Activated CD4-positive, alpha-beta T cell treated with anti-CD3 and anti-CD28 coated beads, Interleukin-2, amount 10 ng/mL, durations not matched to agents 7 days and 5 days (primary cell): ENCODE results near the gene HCAR1. TPM values are rescaled to one million over a fixed set of nuclear protein-coding genes. Genes with fewer than 3 reads are reported as not detected.
"Not testable (repeated sequence)": the region's sequence is repeated elsewhere in the genome, so short reads cannot be mapped to it uniquely, and the experiment has no call there.

Experiments used
- CTCF ChIA-PET: fragments of 350-600 bp; sonication (Branson Sonifier 250); formaldehyde crosslinking; loops from one replicate; lab custom pipeline; 2021; ENCODE audit warnings: antibody characterized with exemption; lab: Charles Lee
- POLR2A ChIA-PET: fragments of 350-600 bp; sonication (Branson Sonifier 250); formaldehyde crosslinking; loops from one replicate; lab custom pipeline; 2021; ENCODE audit warnings: antibody characterized with exemption; lab: Charles Lee
- DNase-seq: peaks from one replicate; pipeline ENCODE4 v3.0.0-alpha.2; 2020
- H3K27ac Mint-ChIP-seq: one replicate; pipeline ENCODE4 v1.8.0; 2021; ENCODE audit warnings: mild to moderate bottlenecking, moderate library complexity, mixed read lengths
- H3K27me3 Mint-ChIP-seq: one replicate; pipeline ENCODE4 v1.8.0; 2021; ENCODE audit warnings: mixed read lengths
- H3K36me3 Mint-ChIP-seq: one replicate; pipeline ENCODE4 v1.8.0; 2021; ENCODE audit warnings: low read depth, mixed read lengths
- H3K4me1 Mint-ChIP-seq: one replicate; pipeline ENCODE4 v1.8.0; 2021; ENCODE audit warnings: mixed read lengths
- H3K4me3 Mint-ChIP-seq: one replicate; pipeline ENCODE4 v1.8.0; 2021; ENCODE audit warnings: mild to moderate bottlenecking, moderate library complexity, mixed read lengths
- H3K9me3 Mint-ChIP-seq: one replicate; pipeline ENCODE4 v1.8.0; 2021; ENCODE audit warnings: mixed read lengths
- total RNA-seq, 2 experiments: library from RNA; stranded (reverse); gene quantifications; one replicate each; pipeline ENCODE4 v1.2.3, GENCODE V29; 2021

The HCAR1 gene
- total RNA-seq, 2 experiments from 2014 or later: 0.17 to 0.37 TPM

DNA sequence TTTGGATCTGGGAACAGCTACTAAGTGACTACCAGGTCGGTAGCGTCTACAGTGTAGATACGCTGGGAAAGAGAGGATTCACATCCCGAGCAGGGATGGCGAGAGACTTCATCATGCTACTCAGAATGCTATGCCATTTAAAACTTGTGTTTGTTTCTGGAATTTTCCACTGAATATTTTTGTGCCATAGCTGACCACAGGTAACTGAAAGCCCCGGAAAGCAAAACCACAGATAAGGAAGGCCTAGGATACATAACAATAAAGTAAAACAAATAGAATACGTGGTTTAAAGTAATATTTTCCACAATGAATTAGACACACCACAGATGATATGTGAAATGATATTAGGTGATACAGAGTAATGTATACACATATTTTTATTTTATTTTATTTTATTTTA is 7.9 kb upstream of the HCAR1 start:
- CTCF ChIA-PET: interaction anchor here (0.9 to 1.4 kb wide), 2 partner anchors 11 to 411 kb away, joined by 3 read pairs; no protein-coding TSS in a partner anchor
- H3K4me3 Mint-ChIP-seq: no peak overlapping the region
- POLR2A ChIA-PET: interaction anchor here (0.6 kb wide), 1 partner anchor 14 kb away, joined by 3 read pairs; no protein-coding TSS in a partner anchor
- no peak for DNase-seq
- peaks cover 14% of the 10 kb centered on the region for H3K4me1 Mint-ChIP-seq
- no peak overlapping the region for H3K27ac Mint-ChIP-seq
- peaks cover 2% of the 10 kb centered on the region for H3K36me3 Mint-ChIP-seq
- H3K9me3 Mint-ChIP-seq: peaks cover 2% of the 10 kb centered on the region
- no peaks in the 10 kb centered on the region for H3K27me3 Mint-ChIP-seq

DNA sequence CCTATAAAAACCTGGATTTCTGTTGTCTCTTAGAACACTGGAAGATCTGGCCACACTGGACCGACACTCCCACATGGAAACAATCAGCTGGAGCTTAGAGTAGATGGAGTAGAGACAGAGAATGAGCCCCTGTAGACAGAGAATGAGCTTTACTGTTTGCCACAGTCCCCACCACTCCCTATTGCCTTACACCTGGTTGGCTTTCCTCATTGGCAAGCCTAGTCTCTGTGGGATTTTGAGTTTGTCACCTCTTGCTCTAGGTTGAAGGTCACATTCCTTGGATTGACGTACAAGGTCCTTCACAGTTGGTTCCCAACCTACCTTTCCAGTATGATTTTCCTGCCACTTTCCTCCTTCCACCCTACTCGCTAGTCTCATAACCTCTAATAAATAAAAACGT is 2.0 kb upstream of the HCAR1 start:
- H3K36me3 Mint-ChIP-seq: peaks cover 2% of the 10 kb centered on the region
- no peak for DNase-seq
- peaks cover 63% of the 10 kb centered on the region for H3K4me1 Mint-ChIP-seq
- POLR2A ChIA-PET: no interaction called here
- no peak overlapping the region for H3K4me3 Mint-ChIP-seq
- peaks cover 5% of the 10 kb centered on the region for H3K9me3 Mint-ChIP-seq
- CTCF ChIA-PET: interaction anchor here (0.6 to 1.2 kb wide), 2 partner anchors 10 to 13 kb away, joined by 3 to 4 read pairs; no protein-coding TSS in a partner anchor
- H3K27ac Mint-ChIP-seq: peak overlapping the region; percentile 52
- no peaks in the 10 kb centered on the region for H3K27me3 Mint-ChIP-seq

DNA sequence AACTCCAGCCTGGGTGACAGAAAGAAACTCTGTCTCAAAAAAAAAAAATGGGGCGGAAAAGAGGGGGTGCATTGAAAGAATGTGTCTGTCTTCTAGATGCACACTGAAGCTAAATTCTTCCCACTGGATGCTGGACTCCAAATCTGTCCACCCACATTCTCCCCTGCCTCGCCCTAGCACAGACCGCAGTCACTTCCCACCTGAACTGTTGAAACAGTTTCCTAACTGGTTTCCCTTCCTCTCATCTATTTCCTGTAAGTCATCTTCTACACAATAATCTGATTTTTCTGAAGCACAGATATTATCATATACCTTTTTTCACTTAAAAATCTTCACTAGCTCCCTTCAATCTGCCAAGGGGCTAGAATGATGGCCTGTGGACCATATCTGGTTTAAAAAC is 1.5 kb upstream of the HCAR1 start:
- Mint-ChIP-seq H3K9me3 (peaks cover 5% of the 10 kb centered on the region), H3K27ac (peak overlapping the region; percentile 52), H3K4me3 (no peak overlapping the region), H3K27me3 (no peaks in the 10 kb centered on the region), H3K4me1 (peaks cover 65% of the 10 kb centered on the region), H3K36me3 (peaks cover 2% of the 10 kb centered on the region)
- CTCF ChIA-PET: interaction anchor here (0.6 to 1.2 kb wide), 2 partner anchors 10 to 14 kb away, joined by 3 to 4 read pairs; no protein-coding TSS in a partner anchor
- peak; percentile 30 for DNase-seq
- POLR2A ChIA-PET: no interaction called here

DNA sequence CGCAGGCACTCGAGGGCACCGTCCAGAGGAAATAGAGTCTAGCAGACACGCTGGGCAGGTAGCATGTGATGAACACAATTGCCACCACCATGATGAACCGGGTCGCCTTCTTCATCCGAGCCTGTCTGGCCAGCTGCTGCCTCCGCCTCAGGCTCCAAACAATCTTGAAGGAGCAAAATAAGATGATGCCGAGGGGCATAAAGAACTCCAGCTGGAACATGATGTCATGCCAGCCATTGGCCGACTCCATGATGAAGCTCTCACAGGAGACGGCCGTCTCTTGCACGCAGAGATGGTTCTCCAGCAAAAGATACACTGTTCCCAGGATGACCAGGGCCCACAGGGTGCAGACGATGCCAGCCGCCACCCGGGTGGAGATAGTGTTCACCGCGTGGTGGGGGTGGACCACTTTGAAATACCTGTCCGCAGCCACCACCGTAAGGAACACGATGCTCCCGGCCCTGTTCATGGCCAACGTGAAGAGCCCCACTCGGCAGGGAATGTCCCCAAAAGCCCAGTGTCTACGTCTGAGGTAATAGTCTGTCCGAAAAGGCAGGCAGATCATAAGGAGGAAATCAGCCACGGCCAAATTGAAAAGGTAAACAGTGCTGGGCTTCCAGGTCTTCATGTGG is 945 bp downstream of the HCAR1 start:
- Mint-ChIP-seq H3K9me3 (peaks cover 2% of the 10 kb centered on the region), H3K4me1 (peaks cover 80% of the 10 kb centered on the region), H3K27ac (peak overlapping the region; percentile 81), H3K4me3 (peak overlapping the region; percentile 41), H3K27me3 (no peaks in the 10 kb centered on the region), H3K36me3 (no peaks in the 10 kb centered on the region)
- CTCF ChIA-PET: interaction anchor here (1.1 kb wide), 1 partner anchor 7 kb away, joined by 3 read pairs; no protein-coding TSS in a partner anchor
- DNase-seq: no peak
- POLR2A ChIA-PET: no interaction called here

DNA sequence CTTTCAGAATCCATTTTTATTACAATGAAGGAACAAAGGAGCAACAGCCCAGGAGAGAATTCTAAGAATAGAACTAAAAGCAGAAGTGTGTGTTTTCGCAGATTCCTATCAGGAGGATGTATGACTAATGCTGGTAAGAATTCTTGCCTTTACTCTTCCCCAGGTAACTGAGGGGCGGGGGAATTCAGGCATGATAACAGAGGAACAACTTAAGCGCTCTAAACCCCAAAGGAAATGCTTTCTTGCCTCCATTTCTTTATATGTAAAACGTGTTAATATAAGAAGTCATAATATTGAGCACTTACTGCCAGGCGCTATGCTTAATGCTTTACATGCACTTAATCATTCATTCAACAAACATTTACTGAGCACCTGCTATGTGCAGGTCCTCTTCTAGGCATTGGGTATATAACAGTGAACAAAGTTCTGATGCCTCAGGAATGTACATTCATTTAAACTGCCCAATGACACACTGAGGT is 4.5 kb downstream of the HCAR1 start:
- CTCF ChIA-PET: interaction anchor here (0.6 kb wide), 2 partner anchors 47 to 930 kb away, joined by 3 read pairs; no protein-coding TSS in a partner anchor
- Mint-ChIP-seq H3K36me3 (no peaks in the 10 kb centered on the region), H3K27me3 (no peaks in the 10 kb centered on the region), H3K4me1 (peaks cover 64% of the 10 kb centered on the region), H3K27ac (peak overlapping the region; percentile 16), H3K4me3 (no peak overlapping the region), H3K9me3 (no peaks in the 10 kb centered on the region)
- POLR2A ChIA-PET: interaction anchor here (0.7 kb wide), 1 partner anchor 81 kb away, joined by 6 read pairs; no protein-coding TSS in a partner anchor
- DNase-seq: no peak

DNA sequence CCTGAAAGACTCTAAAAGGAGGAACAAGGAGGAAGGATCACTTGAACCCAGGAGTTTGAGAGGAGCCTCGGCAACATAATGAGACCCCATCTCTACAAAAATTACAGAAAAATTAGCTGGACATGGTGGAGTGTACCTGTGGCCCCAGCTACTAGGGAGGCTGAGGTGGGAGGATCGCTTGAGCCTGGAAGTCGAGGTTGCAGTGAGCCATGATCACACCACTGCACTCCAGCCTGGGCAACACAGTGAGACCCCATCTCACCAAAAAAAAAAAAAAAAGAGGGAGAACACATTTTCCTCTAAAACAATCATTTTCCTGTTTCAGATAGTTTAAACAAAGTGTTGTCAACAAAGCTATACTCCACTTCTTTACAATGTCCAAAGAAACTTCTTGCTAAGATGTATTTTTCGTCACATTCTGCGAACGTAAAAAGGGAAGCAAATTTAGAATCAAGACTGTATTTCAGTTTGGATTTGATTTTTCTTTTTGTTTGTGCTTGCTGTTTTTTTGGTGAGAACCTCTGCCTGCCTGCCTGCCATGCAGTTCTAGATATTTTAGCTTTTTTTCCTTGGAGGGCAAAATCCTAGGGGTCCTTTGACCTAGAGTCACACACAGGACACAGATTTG is 5.1 kb downstream of the HCAR1 start:
- no peaks in the 10 kb centered on the region for H3K27me3 Mint-ChIP-seq
- DNase-seq: no peak
- no peak overlapping the region for H3K4me3 Mint-ChIP-seq
- H3K36me3 Mint-ChIP-seq: no peaks in the 10 kb centered on the region
- peak overlapping the region; percentile 52 for H3K27ac Mint-ChIP-seq
- ChIA-PET POLR2A (no interaction called here), CTCF (interaction anchor here (0.6 kb wide), 3 partner anchors 47 to 1354 kb away, joined by 3 to 9 read pairs (median 3); no protein-coding TSS in a partner anchor)
- no peaks in the 10 kb centered on the region for H3K9me3 Mint-ChIP-seq
- H3K4me1 Mint-ChIP-seq: peaks cover 61% of the 10 kb centered on the region

DNA sequence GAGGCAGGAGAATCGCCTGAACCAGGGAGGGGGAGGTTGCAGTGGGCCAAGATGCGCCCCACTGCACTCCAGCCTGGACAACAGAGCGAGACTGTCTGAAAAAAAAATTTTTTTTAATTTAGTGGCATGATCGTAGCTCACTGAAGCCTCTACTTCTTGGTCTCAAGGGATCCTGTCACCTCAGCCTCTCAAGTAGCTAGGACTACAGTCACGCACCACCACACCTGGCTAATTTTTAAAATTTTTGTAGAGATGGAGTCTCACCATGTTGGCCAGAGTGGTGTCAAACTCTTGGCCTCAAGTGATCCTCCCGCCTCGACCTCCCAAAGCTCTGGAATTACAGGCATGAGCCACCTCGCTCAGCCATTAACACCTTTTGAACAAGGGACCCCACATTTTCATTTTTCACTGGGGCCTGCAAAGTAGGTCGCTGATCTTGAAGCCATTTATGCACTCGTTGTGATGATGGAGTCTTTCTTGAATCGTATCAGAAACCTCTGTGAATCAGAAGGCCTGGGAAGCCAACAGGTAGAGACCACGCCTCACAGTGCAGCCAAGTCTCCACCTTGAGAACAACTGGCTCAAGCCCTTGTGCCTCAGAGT is 5.9 kb downstream of the HCAR1 start:
- Mint-ChIP-seq H3K9me3 (no peaks in the 10 kb centered on the region), H3K4me3 (no peak overlapping the region), H3K36me3 (no peaks in the 10 kb centered on the region), H3K27ac (no peak overlapping the region), H3K27me3 (no peaks in the 10 kb centered on the region), H3K4me1 (peaks cover 55% of the 10 kb centered on the region)
- ChIA-PET CTCF (interaction anchor here (0.6 kb wide), 1 partner anchor 1353 kb away, joined by 9 read pairs; no protein-coding TSS in a partner anchor), POLR2A (no interaction called here)
- no peak for DNase-seq

DNA sequence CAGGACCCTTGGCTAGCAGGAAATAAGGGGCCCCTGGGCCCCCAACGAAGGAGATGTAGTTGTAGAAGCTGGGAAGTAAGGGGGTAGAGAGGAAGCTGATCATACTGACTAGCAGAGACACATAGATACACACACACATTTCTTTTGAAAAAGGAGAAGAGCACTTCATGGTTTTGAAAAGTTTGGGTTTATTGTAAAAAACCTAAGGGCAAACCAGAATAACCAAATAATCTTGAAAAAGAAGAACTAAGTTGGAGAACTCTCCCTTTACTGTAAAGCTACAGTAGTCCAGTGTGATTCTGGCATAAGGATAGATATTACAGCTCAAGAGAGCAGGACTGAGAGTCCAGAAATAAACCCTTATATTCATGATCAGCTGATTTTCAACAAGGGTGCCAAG is 8.3 kb downstream of the HCAR1 start:
- POLR2A ChIA-PET: no interaction called here
- no peak for DNase-seq
- H3K4me3 Mint-ChIP-seq: no peak overlapping the region
- CTCF ChIA-PET: interaction anchor here (0.9 to 1.0 kb wide), 2 partner anchors 8 to 10 kb away, joined by 3 to 4 read pairs; partner anchors contain the start of gene HCAR1
- H3K4me1 Mint-ChIP-seq: peaks cover 35% of the 10 kb centered on the region
- no peaks in the 10 kb centered on the region for H3K9me3 Mint-ChIP-seq
- no peaks in the 10 kb centered on the region for H3K27me3 Mint-ChIP-seq
- H3K27ac Mint-ChIP-seq: no peak overlapping the region
- no peaks in the 10 kb centered on the region for H3K36me3 Mint-ChIP-seq

DNA sequence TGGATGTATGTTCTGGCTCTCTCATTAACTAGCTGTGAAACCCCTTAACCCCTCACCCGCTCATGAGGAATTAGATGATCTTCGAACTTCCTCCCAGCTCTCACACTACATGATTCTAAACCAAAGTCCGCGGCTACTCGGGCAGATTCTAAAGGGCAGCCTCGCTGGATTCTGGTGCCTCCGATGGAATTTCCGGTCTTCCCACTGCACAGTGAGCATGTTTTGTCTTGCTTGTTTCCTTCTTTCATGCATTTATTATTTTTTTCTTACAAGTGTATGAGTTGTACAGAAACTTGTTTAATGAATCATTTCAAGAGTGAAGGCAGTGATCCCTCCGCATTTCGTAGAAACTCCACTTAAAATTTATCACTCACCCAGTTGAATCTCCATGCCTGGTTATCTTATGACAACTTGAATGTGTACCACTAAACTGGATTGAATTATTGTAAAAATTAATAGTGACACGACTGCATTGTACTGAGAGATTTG is 9.5 kb downstream of the HCAR1 start:
- DNase-seq: no peak
- ChIA-PET POLR2A (no interaction called here), CTCF (interaction anchor here (0.6 kb wide), 1 partner anchor 704 kb away, joined by 3 read pairs; no protein-coding TSS in a partner anchor)
- Mint-ChIP-seq H3K27ac (no peak overlapping the region), H3K36me3 (no peaks in the 10 kb centered on the region), H3K9me3 (no peaks in the 10 kb centered on the region), H3K27me3 (no peaks in the 10 kb centered on the region), H3K4me1 (peaks cover 31% of the 10 kb centered on the region), H3K4me3 (no peak overlapping the region)

DNA sequence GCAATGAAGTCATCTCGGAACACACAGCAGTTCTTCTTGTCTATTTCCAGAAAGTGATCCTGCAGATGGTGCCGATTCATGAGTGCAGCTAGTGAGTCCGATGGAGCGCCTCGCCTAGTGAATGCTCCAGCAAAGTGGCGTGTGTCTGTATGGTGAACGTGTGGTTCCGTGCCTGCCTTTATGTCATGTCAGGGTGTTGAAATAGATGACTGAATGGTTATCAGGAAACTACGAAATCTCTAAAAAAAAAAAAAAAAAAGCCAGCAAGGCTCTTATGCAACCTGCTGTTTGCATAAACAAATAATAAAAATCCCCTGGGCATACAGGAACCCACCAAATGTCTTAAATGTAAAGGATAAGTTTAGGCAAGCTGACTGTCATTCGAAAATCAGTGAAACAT is 14.0 kb downstream of the HCAR1 start, which contains the start of gene HCAR3:
TSS of gene HCAR3 (minus strand) at position 154 of the 400 bp plus-strand sequence. CDS start at position 80, 74 bp downstream.
- not testable (repeated sequence) for H3K9me3 Mint-ChIP-seq, H3K27me3 Mint-ChIP-seq

DNA sequence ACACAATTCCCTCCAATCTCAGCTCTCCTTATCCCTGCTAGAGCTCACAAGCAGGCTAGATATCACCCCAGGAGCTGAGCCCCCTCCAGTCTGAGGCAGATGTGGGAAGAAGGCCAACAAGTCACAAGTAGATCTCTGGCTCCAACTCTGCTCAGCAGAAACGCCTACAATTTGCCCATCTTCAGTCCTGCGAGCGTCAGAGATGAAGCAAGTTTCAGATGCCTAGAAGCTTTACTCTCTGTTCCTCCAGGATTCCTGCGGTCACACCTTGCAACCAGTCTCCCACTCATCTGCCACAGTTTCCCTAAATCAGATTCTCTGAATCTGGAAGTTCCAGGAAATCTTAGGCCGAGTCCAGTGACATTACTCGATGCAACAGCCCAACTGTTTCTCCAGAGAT is 15.4 kb downstream of the HCAR1 start:
- H3K9me3 Mint-ChIP-seq, H3K27me3 Mint-ChIP-seq, CTCF ChIA-PET, H3K36me3 Mint-ChIP-seq, H3K4me3 Mint-ChIP-seq, DNase-seq, H3K4me1 Mint-ChIP-seq, H3K27ac Mint-ChIP-seq, POLR2A ChIA-PET: not testable (repeated sequence)

More for the DNA sequence above, 14.0 kb downstream of the HCAR1 start, which contains the start of gene HCAR3:
- CTCF ChIA-PET, H3K4me3 Mint-ChIP-seq, H3K27ac Mint-ChIP-seq, POLR2A ChIA-PET, H3K4me1 Mint-ChIP-seq, DNase-seq, H3K36me3 Mint-ChIP-seq: not testable (repeated sequence)

DNA sequence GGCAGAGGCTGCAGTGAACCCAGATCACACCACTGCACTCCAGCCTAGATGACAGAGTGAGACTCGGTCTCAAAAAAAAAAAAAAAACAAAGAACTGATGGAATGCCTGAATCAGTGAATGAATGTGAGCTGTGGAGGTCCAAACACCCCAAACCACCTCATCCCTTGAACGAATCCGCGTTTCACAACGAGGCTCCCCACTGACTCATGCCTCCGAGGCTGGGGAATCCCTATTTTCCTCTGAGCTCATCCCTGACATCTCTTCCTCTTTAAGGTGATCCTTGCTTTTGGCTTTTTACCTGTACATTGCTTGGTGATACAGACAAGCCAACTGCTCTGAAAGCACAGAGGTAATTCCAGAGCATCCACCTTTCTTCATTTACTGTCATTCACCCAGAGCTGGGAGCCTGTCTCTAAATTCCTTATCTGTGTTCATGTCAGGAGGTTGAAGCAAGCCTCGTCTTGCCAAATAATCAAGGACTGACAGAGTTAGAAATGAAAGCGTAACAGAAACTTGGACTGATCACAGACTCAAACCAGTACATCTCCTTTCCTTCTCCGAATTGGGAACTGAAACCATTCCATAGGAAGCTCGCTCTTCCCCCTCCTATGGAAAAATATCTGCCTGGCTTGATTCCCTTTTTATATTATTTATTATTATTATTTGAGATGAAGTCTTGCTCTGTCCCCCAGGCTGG is 17.0 kb downstream of the HCAR1 start:
- CTCF ChIA-PET, H3K27ac Mint-ChIP-seq, POLR2A ChIA-PET, H3K9me3 Mint-ChIP-seq, H3K4me3 Mint-ChIP-seq, DNase-seq, H3K27me3 Mint-ChIP-seq, H3K36me3 Mint-ChIP-seq, H3K4me1 Mint-ChIP-seq: not testable (repeated sequence)
